Lower leg skin (tissue), 4 donors: ENCODE measurements around the gene NT5E. TPM values are rescaled to one million over a fixed set of nuclear protein-coding genes. Genes with fewer than 3 reads are reported as not detected.
"Not testable (repeated sequence)": the region's sequence is repeated elsewhere in the genome, so short reads cannot be mapped to it uniquely, and the experiment has no call there.

ENCODE experiments used
- DNase-seq, 2 donors: peaks; one replicate each; pipeline ENCODE4 v3.0.0-alpha.2; 2019; ENCODE audit warnings: low spot score in 2 of 2
- H3K4me3 ChIP-seq: fragments of 200-600 bp; sonication (generic); 2 replicates; pipeline ENCODE4 v1.5.1; 2017; ENCODE audit warnings: mild to moderate bottlenecking, low read depth; ENCODE audit not compliant: poor library complexity, severe bottlenecking
- CTCF ChIP-seq, 3 donors: fragments of 450-650 bp; IDR thresholded peaks; one replicate each; pipeline ENCODE4 v1.5.1; 2016; ENCODE audit warnings: antibody characterized with exemption in 3 of 3, mild to moderate bottlenecking in 3 of 3, moderate library complexity in 2 of 3
- POLR2A ChIP-seq, 2 donors: fragments of 450-650 bp; IDR thresholded peaks; one replicate each; pipeline ENCODE4 v1.6.1; 2016 to 2017; ENCODE audit warnings: antibody characterized with exemption in 2 of 2, mild to moderate bottlenecking in 1 of 2, moderate library complexity in 1 of 2
- WGBS, 2 donors: methylation state at CpG; one replicate each; pipeline ENCODE4 v1.1.5; 2018; 5-methylcytosine and 5-hydroxymethylcytosine counted together
- intact Hi-C: fragments of 100-400 bp; cut with DNase I; formaldehyde crosslinking; loops from one replicate; pipeline ENCODE4 v1.15.0; 2023; ENCODE audit warnings: low total_unique reads
- total RNA-seq, 4 donors: library from RNA; depleted of rRNA; stranded (reverse); fragments of >200 nt; gene quantifications; one replicate each; pipeline ENCODE4 v1.1.0, GENCODE V29; 2016

Gene NT5E
- total RNA-seq, 4 donors from 2014 or later, result 6.3 to 12.8 (median 9.2) TPM

DNA sequence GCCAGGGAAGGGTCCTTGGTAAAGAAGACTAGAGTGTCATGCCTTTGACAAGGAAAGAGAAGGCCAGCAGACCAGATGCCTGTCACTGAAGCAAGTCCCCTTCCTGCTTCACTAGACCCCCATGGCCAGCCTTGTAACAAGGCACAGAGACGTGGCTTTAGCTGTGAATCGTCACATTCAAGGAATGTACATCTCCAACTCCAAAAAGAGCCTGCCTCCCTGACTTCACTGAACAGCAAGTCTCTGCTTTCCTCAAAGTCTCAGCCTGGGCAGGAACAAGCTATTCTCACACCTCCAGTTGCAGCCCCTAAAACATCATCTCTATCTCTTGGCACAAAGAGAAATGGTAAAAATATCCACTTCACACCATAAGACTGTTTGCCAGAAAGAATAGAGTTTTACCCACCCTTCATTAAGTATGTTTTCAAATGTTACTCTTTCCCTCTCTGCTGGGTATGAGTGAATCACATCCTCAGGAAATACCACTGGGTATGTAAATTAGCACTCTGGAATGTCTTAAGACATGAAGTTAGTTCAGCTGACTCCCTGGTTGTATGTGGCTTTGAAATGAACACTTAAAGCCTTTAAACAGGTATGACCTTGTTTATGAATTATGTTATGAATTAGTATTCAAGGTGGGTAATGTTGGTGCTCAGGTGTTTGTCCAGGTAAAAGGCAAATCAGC, 46.4 kb upstream of the NT5E start:
- TF ChIP-seq POLR2A (IDR thresholded peaks at IDR 0.05) (no peak), CTCF (IDR thresholded peaks at IDR 0.05) (no peak)
- 33% methylated on average over 2 of the region's 2 CpGs for WGBS, 2 donors
- no peak overlapping the region for H3K4me3 ChIP-seq
- no peak for DNase-seq
- intact Hi-C loops, result no loop called here

- intact Hi-C loops, DNase-seq, H3K4me3 ChIP-seq: not testable (repeated sequence)
- 71 to 74% methylated on average over 4 of the region's 4 CpGs for WGBS, 2 donors
Observed at GRCh38 chr6:85404016-85404563, 45.8 kb upstream of the NT5E start.

GRCh38 chr6:85404564-85405174, 45.2 kb upstream of the NT5E start:
- no peak overlapping the region for H3K4me3 ChIP-seq
- DNase-seq, result no peak
- intact Hi-C loops, result no loop called here
- TF ChIP-seq POLR2A (IDR thresholded peaks at IDR 0.05) (no peak), CTCF (IDR thresholded peaks at IDR 0.05) (no peak)
- 52 to 57% methylated on average over 12 of the region's 12 CpGs for WGBS, 2 donors

- no peak for DNase-seq
- TF ChIP-seq POLR2A (IDR thresholded peaks at IDR 0.05) (no peak), CTCF (IDR thresholded peaks at IDR 0.05) (no peak)
- WGBS, 2 donors, result 49 to 58% methylated on average over 3 of the region's 3 CpGs
- no peak overlapping the region for H3K4me3 ChIP-seq
- intact Hi-C loops, result no loop called here
Observed at GRCh38 chr6:85405175-85405852, 44.6 kb upstream of the NT5E start.

DNA sequence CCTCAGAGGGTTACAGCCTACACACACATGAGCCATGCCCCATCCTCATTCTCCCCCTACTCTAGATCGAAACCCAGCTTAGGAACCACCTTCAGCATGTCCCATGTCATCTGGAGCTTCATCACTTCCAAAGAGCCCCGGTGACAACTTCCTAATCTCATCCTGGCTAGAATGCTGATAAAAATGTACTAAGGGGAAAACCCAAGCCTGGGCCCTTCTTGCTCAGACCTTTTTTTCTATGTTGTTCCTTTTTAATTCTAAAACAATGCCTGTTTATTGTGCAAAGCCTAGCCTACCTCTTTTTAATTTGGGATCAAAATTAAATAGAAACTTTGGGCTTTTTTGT, 44.1 kb upstream of the NT5E start:
- intact Hi-C loops, result no loop called here
- no peak for TF ChIP-seq POLR2A (IDR thresholded peaks at IDR 0.05)
- TF ChIP-seq CTCF (IDR thresholded peaks at IDR 0.05), result no peak

GRCh38 chr6:85406641-85407075, 43.2 kb upstream of the NT5E start:
- no peak for TF ChIP-seq POLR2A (IDR thresholded peaks at IDR 0.05)
- no peak for TF ChIP-seq CTCF (IDR thresholded peaks at IDR 0.05)
- 45 to 49% methylated on average over 5 of the region's 5 CpGs for WGBS, 2 donors
- DNase-seq, result no peak
- no peak overlapping the region for H3K4me3 ChIP-seq
- intact Hi-C loops, result no loop called here

More for the DNA sequence above, 44.1 kb upstream of the NT5E start:
- WGBS, 2 donors, result 76 to 80% methylated on average over 2 of the region's 2 CpGs
- DNase-seq, result no peak
- H3K4me3 ChIP-seq, result no peak overlapping the region
